HG02610 (cell line): ENCODE results near the gene SLC48A1.

Experiments used
- ATAC-seq: cut with Tn5 transposase; IDR thresholded peaks from one replicate; pipeline ENCODE4 v1.9.1; 2021; ENCODE audit warnings: mild to moderate bottlenecking, moderate library complexity; ENCODE audit not compliant: unreplicated experiment

SLC48A1 gene

DNA sequence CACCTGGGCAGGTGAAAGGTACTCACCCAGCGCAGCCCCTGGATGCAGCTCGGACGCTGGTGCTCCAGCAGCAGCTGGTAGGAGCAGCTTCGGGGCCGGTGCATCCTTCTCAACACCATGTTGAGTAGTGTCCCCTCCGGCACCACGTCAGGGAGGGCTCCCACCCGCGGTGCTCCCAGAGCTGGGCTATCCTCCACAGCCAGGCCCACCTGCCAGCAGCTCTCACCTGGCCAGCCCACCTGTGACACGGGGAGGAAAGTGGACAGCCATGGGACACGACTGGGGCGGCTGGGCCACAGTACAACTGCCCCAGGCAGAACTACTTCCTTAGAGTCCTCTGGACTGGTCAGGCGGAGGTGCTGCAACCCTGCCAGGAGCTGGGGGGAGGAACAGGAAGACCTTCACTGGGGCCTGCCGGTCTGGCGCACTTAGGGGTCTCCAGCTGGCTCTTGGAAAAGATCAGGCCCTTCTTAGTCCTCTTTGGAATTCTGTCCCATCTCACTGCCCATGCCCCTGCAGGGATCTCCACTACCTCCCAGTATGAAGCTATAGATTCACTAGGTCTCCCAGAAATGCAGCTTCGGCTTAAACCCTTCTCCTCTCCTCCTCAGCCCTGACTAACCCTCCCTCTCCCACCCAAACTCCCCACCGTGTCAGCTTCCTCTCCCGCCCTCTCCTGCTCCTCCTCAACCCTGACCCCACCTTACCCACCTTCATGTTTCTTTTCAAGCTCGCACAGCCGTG lies 15.0 kb upstream of the SLC48A1 start:
- no peak for ATAC-seq

DNA sequence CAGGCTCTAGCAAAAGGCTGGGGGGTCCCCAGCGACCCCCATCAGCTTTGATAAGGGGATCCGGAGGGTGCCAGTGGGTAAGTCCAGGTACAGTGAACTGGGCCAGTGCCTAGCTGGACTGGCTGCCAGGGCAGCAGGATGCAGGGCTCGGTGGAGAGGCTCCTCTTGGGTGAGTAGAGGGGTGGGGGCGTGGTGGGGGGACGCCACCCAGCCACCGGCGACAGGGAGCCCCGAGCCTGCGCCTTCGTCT lies 14.5 kb upstream of the SLC48A1 start:
- ATAC-seq = no peak

DNA sequence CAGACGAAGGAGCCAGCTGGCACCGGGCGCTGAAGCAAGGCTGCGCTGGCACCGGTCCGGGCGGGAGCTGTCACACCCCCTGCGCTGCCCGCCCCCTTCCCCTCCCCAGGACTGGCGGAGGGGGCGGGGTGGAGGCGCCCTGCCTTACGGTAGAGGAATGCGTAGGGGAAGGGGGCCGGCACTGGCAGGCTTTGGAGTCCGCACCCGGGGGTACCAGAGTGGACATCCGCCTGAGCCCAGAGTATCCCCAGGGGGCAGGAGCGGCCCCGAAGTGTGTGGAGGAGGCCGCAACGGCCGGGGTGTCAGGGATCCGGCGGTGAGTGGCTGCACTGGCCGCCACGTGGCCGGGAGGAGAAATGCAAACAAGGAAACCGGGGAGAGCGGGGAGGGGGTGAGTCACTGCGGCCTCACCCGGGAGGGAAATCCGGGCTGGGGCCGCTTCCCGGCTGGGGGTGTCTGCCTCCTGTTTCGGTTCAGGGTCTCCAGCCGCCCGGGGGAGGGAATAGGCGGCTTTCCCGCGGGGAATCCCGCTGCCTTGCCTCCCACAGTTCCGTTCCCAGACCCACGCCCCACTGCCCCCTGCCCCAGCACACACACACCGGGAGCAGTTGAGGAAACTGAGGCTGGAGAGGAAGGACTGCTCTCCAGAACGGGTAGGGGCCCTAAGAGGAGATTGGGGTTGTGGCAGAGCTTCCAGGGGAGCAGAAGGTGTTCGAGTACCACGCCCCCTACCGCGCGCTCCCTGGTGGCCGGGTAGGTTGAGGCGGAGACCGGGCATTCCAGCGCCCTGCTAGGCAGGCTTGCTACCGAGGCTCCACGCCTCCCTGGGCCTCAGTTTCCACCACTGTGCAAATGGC lies 14.0 kb upstream of the SLC48A1 start, which contains the start of gene RAPGEF3:
TSS of gene RAPGEF3 (minus strand) at position 47 of the 857 bp plus-strand sequence. CDS start 324 bp downstream, outside the sequence.
- peak; percentile 45 for ATAC-seq

DNA sequence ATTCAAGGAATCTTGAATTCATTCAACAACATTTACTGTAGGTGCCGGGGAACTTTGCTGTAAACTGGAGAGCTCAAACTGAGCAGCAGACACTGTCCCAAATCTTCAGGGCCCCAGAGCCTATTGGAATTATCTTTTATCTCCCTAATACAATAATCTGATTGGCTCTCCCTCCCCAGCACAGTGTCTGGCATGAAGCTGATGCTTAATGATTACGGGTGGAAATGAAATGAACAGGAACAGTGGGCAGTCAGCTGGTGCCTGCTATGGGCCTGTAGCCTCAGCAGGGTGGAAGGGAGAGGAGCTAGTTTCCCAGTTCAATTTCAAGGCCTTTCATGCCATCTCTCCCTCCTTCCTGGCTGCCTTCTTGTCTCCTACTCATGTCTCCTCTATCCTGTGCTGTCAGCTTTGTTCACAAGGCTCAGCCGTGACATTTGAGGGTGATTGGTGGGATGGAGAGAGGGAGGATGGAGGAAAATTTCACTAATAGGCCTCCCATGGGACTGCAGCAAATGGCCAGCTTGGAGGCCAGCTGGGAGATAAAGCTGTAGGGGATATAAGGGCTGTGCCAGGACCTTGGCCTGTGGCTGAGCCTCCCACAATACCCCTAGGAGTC lies 10.1 kb upstream of the SLC48A1 start:
- ATAC-seq = no peak

DNA sequence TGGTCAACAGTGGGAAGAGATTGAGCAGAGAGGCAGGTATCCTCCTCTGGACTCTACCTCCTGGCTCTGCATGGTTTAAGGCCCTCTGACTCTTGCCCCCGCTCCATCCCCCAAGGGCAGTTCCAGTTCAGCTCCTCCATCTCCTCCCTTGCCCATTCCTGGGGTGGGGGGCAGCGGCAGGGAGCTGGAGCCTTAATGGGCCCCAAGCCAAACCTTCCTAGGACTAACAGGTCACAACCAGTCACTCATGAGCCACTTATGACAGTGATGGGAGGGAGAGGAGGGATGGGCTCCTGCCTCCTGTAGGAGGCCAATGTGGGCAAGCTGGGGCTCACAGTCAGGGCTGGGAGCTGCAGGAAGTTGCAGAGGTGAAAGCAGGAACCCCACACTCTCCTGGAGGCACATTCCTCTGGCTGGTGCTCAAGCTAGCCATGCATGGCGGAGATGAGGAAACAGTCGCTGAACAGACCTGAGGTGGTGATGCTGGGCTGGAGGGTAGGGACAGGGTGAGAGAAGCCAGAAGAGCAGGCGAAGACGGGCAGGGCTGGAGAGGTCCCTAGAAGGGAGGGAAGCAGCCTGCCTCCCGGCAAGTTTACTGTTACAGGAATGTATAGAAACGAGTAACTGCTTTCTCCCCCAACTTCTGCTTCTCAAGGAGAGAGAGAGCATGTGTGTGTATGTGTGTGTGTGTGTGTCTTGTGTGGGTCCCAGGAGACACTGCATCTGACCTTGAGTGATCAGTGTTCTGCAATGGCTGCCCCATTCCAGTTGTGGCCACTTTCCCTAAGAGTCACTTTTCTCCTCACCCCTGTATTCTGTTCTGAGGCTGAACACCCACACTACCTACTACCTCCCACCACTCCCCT lies 9.3 kb upstream of the SLC48A1 start:
- no peak for ATAC-seq

DNA sequence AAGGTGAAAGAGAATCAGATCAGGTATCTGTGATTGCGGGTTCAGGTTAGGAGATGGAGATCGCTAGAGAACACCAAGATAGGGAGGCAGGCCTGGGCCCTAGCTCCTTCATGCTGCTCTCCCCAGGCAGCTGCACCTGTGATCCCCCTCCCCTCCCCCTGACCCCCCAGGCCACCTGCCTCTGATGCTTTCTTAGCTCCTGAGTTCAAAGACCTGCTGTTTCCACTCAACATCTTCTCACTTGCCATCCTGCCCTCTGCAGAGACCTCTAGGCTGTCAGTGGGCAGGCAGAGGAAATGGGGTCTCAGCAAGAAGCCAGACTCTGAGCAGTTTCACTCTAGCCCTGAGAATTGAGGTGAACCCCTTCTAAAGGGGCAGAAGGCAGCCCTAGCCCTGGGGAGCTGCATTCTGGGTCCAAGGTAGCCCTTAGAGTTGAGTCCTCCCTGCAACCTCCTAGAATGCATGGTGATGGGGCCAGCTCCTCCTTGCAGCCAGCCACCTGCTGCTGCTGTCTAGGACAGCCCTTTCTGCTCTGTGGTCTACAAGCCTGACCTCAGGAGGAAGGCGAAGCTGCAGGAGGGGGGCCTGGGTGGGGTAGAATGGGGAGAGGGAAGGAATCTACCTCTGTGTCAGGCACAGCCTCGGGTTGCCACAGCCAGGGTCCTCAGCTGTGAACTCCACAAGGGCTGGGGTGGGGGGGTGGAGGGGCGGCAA lies 6.4 kb upstream of the SLC48A1 start:
- no peak for ATAC-seq

DNA sequence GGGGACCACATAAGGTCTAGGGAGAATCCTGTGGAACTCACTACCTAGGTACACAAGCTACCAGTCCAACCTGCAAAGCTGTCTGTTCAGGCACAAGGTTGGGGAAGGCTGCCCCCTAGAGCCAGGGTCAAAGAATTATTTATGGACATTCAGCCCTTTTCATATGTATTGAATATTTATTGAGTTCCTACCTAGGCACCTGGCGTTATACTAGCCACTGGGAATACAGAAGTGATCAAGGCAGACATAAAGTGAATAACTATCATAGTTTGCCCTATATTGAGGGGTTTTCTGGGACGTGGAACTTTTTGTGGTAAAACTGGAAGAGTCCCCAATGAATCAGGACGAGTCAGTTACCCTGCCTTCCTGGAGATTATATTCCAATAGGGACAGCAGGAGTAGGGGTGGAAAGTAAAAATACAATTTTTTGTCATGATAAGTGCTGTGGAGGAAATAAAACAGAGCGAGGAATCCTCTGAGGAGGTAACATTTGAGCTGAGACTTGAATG lies 5.8 kb upstream of the SLC48A1 start:
- ATAC-seq = no peak

DNA sequence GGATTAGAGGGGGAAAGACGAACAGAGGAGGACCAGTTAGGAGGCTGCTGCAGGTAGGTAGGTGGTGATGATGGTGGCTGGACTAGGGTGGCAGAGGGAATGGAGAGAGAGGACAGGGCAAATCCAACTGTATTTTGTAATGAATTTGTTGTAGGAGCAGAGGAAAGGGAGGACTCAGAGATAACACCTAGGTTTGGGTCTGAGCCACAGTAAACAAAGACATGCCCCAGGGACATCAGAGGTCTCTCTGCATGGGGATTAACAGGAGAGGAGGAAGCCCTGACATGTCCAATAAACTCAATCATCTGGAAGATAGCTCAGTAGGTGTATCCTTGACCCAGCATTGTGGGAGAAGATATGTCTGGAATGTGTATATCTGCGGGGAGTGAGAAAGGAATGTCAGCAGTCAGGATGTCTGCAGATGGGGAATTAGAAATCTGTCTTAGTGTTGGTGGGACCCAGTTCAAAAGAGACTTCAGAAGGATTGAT lies 4.7 kb upstream of the SLC48A1 start:
- ATAC-seq = no peak

DNA sequence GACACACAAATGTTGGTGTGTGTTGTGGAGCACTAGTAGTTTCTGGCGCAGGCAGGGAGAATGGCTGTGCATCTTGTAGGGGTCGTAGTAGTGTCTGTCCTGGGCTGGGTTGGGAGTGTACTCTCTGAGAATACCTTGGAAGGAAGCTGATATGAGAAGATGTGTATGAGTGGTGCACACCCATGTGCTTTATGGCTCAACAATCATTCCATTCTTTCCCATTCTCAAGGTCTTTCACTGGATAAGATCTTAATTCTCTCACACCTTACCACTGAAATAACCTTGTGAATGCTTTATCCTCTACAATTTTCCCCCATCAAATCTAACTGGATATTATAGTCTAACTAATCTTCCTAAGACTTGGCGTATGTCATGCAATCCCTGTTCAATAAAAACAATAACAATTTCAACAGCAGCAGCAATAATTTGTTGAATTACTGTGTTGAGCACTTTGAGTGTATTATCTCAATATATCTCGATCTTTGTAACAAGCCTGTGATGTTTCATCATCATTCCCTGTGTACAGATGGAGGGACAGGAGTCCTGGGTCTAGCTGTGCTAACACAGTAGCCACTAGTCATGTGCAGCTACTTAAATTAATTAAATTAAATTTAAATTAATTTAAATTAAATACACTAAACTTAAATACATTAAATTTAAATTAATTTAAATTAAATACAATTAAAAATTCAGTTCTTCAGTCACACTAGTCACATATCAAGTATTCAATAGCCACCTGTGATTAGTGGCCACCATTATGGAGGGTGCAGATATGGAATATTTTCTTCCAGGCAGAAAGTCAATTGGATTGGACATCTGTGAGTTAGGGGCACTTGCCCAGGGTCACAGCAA lies 3.6 kb upstream of the SLC48A1 start:
- ATAC-seq = no peak

DNA sequence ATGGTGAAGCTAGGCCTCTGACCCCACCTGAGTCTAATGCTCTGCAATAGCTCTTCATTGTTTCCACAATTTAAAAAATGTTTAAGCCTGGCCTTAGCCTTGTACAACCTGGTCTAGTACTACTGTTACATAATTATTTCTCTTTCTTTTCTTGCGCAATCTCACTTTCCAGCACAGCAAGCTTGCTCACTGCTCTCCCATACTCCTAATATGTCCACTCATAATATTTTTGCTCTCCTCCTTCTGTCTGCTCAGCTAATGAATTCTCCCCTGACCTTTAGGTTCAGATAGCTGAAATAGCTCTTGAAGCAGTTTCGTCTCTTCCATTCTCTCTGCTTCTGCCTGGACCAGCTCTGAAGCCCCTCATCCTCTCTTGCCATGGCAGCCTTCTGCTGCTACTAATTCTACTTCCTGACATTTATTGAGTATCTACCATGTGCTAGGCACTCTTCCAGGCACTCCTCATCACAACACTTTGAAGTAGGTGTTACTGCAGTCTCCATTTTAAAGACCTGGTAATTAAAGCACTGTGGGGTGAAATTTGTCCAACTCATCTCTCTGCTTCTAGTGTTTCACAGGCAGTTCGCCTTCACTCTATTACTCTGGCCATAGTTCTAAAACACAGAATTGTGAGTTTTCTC lies 2.8 kb upstream of the SLC48A1 start:
- no peak for ATAC-seq

DNA sequence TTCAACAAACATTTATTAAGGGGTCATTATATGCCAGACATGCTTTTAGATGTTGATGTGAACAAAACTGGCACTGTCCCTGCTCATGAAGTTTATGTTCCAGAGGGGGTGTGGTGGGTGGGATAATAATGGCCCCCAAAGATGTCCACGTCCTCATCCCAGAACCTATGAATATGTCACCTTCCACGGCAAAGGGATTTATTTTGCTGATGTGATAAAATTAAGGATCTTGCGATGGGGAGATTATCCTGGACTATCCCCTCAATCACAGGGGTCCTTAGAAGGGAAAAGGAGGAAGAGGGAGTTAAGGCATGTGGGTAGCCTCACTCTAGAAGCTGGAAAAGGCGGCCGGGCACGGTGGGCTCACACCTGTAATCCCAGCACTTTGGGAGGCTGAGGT lies 1.7 kb upstream of the SLC48A1 start:
- ATAC-seq = no peak

DNA sequence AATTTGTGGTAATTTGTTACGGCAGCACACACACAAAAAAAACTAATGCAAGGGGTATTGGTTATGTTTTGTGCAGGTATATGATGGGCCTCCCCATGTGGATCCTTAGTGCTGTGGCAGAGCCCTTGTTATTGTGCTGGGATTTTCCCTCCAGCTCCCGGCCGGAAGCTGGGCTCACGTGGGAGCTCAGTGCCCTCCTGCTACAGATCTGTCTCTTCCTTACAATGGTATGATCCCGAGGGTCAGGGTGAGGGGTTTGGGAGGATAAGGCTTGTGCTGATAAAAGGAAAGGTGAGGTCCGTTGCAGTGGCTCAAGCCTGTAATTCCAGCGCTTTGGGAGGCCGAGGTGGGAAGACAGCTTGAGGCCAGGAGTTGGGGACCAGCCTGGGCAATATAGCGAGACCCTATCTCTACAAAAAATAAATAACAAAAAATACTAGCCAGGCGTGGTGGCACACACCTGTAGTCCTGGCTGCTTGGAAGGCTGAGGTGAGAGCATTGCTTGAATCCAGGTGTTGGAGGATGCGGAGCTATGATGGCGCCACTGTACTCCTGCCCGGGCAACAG lies 861 bp upstream of the SLC48A1 start:
- ATAC-seq = no peak

DNA sequence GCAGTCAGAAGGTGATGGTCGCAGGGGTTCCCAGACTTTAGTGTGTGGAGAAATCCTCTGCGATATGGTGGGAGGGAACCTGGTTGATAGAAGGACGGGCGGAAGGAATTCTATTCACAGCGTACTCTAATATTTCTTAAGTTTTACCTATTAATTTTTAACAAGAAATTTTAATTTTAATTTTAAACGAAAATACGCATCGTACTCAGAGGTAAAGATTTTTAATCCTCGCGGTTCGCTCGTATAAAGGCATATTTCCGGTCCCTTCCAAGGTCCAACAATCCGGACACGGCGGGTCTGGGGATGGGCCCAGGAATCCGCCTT lies 338 bp upstream of the SLC48A1 start:
- ATAC-seq = no peak

DNA sequence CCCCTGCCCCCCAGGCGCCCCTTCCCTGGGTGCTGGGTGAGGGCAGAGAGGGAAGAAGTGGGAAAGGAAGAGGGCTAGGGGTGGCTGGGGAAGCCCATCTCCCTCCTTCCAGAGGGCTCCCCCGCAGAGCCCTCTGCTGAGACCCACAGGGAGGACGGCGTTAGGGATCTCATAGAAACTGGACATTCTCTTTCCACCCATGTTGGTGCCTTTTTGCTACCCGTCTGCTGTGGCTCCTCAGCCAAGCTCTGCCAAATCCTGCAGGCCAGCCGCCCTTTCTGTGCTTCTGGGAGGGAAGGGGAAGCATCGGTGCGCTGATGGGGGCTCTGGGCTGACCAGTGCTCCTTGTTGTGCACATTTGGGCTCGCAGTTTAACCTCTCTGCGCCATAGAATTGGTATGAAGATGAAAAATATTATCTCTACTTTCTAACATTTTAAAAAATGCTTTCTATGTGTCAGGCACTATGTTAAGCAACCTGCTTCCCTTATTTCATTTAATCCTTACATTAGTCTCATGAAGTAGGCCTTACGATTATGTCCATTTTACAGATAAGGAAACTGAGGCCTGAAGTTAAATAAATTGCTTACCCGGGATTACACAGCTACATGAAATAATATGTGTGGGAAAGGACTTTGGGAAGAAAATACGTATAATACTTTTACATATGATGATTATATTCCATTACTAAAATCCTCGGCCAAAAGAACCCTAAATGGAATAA lies 981 bp downstream of the SLC48A1 start:
- no peak for ATAC-seq

DNA sequence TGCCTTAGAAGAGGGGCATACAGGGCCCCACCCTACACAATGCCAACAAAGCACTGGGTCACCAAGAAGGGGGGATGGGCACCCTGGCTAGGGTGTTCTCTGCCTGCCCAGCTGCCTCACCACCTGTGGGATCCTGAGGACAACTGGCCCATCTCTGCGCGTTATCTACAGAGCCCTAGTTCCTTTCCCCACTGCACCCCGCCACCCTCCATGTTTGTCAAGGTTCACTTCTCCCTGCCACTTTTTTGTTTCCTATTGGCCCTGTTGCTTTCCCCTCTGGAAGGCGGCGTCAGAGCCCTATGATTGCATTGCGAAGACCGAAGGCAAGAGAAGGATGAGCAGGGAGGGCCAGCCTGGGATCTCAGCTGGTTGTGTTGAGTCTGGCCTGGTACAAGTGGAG lies 1.6 kb downstream of the SLC48A1 start:
- ATAC-seq = no peak

DNA sequence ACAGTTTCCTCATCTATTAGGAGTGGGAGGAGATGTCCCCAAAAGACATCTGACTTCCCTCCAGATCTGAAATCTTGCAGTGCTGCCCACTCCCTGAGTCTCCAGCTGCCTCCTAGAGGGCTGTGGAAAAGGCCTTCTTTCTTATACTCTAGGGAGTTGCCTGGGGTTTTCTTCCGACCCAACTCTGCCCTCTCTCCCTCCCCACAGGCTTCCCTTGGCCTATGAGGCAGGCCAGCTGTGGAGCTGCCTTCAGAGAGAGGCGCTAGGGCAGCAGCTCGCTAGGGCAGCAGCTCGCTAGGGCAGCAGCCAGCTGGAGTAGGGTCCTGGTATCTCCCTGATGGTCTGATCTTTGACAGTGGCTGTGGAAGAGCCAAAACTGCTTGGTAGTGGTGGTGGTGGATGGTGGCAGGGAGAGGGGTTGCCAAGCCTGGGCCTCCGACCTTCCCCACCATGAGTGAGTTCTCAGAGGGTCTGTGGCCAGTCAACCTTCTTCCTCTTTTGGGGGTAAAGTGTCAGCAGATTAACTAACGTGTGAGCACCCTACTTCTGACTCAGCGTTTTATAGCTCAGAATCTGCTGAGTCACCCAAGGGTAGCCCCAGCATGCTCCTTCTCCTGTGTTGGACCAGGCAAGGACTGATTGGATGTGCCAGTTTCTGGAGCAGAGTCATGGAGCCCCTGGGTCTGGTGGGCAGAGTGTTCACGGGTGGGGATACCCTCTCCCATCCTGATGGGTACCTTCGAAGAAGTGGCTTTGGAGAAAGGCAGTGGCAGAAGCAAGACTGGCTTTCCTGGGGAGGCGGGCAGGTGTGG lies 2.3 kb downstream of the SLC48A1 start:
- no peak for ATAC-seq
